Hepatocyte (in vitro differentiated cells): ENCODE measurements around the gene SLAIN1. TPM values are rescaled to one million over a fixed set of nuclear protein-coding genes. Genes with fewer than 3 reads are reported as not detected.
"Not testable (repeated sequence)": the region's sequence is repeated elsewhere in the genome, so short reads cannot be mapped to it uniquely, and the experiment has no call there.

ENCODE experiments used
- DNase-seq: peaks from one replicate; pipeline ENCODE4 v3.0.0-alpha.2; 2016; ENCODE audit warnings: low spot score
- H2AFZ ChIP-seq: fragments of 200-600 bp; sonication (generic); 2 replicates; pipeline ENCODE4 v1.6.0; 2016; ENCODE audit warnings: antibody characterized with exemption, mild to moderate bottlenecking
- H3K27ac ChIP-seq: fragments of 200-600 bp; sonication (generic); 2 replicates; pipeline ENCODE4 v1.5.1; 2016; ENCODE audit warnings: mild to moderate bottlenecking
- H3K27me3 ChIP-seq: fragments of 200-600 bp; sonication (generic); 2 replicates; pipeline ENCODE4 v1.6.1; 2016
- H3K36me3 ChIP-seq: fragments of 200-600 bp; sonication (generic); replicated peaks from 2 replicates; pipeline ENCODE4 v1.5.1; 2016; ENCODE audit warnings: low read depth; ENCODE audit not compliant: insufficient read depth
- H3K4me1 ChIP-seq: fragments of 200-600 bp; sonication (generic); 2 replicates; pipeline ENCODE4 v1.5.1; 2016; ENCODE audit warnings: mild to moderate bottlenecking, moderate library complexity; ENCODE audit not compliant: insufficient read depth
- H3K4me2 ChIP-seq: fragments of 200-600 bp; sonication (generic); 2 replicates; pipeline ENCODE4 v1.6.0; 2016
- H3K4me3 ChIP-seq: fragments of 200-600 bp; sonication (generic); 2 replicates; pipeline ENCODE4 v1.5.1; 2016; ENCODE audit warnings: mild to moderate bottlenecking
- H3K79me2 ChIP-seq: fragments of 200-600 bp; sonication (generic); 2 replicates; pipeline ENCODE4 v1.6.0; 2017; ENCODE audit warnings: mild to moderate bottlenecking
- H3K9me2 ChIP-seq: fragments of 200-600 bp; sonication (generic); replicated peaks from 2 replicates; pipeline ENCODE4 v1.6.0; 2017; ENCODE audit warnings: mild to moderate bottlenecking; ENCODE audit not compliant: insufficient read depth
- H3K9me3 ChIP-seq: fragments of 200-600 bp; sonication (generic); 2 replicates; pipeline ENCODE4 v1.5.1; 2016; ENCODE audit warnings: low read depth, mild to moderate bottlenecking
- H4K20me1 ChIP-seq: fragments of 200-600 bp; sonication (generic); 2 replicates; pipeline ENCODE4 v1.6.0; 2016; ENCODE audit warnings: mild to moderate bottlenecking; ENCODE audit not compliant: insufficient read depth, poor library complexity, severe bottlenecking
- EZH2 ChIP-seq: fragments of 200-600 bp; sonication (generic); IDR thresholded peaks from 2 replicates; pipeline ENCODE4 v1.6.1; 2016; ENCODE audit warnings: antibody characterized with exemption, mild to moderate bottlenecking, borderline replicate concordance
- EZH2phosphoT487 ChIP-seq: fragments of 200-600 bp; sonication (generic); IDR thresholded peaks from one replicate; pipeline ENCODE4 v1.6.1; 2018; ENCODE audit warnings: antibody characterized with exemption, mild to moderate bottlenecking, low read depth, moderate library complexity; ENCODE audit not compliant: unreplicated experiment, severe bottlenecking
- WGBS: methylation state at CpG from one replicate; pipeline ENCODE4 v1.1.6; 2016; ENCODE audit warnings: low lambda C conversion rate; ENCODE audit errors: missing lambda C conversion rate; 5-methylcytosine and 5-hydroxymethylcytosine counted together
- polyA plus RNA-seq: library from polyadenylated mRNA; unstranded; fragments of >200 nt; fragmentation: Nextera tagmentation; extraction: Ambion mirVana; gene quantifications from 2 replicates; pipeline ENCODE4 v1.2.1, GENCODE V29; 2016
- total RNA-seq: library from RNA; depleted of rRNA; stranded (reverse); fragments of >200 nt; gene quantifications from 2 replicates; pipeline ENCODE4 v1.2.3, GENCODE V29; 2014
- TF ChIP-seq, protein P1 (sequence below): fragments of 200-600 bp; sonication (generic); IDR thresholded peaks from 2 replicates; pipeline ENCODE4 v1.5.1; 2016; ENCODE audit warnings: antibody characterized with exemption, mild to moderate bottlenecking; ENCODE audit not compliant: poor library complexity

SLAIN1 gene
- total and polyA plus RNA-seq, 2 experiments from 2014 or later: 6.0 to 19.5 TPM

DNA sequence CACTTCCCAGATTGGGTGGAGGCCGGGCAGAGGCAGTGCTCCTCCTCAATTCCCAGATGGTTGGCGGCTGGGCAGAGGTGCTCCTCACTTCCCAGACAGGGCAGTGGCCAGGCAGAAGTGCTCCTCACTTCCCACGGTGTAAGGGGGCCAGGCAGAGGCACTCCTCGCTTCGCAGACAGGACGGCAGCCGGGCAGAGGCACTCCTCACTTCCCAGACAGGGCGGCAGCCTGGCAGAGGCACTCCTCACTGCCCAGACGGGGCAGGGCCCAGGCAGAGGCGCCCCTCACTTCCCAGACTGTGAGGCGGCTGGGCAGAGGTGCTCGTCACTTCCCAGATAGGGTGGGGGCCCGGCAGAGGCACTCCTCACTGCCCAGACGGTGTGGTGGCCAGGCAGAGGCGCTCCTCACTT, 36.6 kb upstream of the SLAIN1 start:
- no peak overlapping the region for H3K4me2 ChIP-seq
- no peak for DNase-seq
- no peaks in the 10 kb centered on the region for H3K4me1 ChIP-seq
- H3K27me3 ChIP-seq: no peaks in the 10 kb centered on the region
- H3K9me3 ChIP-seq: no peaks in the 10 kb centered on the region
- TF ChIP-seq, protein P1, sequence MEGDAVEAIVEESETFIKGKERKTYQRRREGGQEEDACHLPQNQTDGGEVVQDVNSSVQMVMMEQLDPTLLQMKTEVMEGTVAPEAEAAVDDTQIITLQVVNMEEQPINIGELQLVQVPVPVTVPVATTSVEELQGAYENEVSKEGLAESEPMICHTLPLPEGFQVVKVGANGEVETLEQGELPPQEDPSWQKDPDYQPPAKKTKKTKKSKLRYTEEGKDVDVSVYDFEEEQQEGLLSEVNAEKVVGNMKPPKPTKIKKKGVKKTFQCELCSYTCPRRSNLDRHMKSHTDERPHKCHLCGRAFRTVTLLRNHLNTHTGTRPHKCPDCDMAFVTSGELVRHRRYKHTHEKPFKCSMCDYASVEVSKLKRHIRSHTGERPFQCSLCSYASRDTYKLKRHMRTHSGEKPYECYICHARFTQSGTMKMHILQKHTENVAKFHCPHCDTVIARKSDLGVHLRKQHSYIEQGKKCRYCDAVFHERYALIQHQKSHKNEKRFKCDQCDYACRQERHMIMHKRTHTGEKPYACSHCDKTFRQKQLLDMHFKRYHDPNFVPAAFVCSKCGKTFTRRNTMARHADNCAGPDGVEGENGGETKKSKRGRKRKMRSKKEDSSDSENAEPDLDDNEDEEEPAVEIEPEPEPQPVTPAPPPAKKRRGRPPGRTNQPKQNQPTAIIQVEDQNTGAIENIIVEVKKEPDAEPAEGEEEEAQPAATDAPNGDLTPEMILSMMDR: no peak
- no peak for TF ChIP-seq EZH2
- no peak for TF ChIP-seq EZH2phosphoT487
- WGBS: 88% methylated on average over 14 of the region's 15 CpGs
- H2AFZ ChIP-seq: no peak overlapping the region
- no peaks in the 10 kb centered on the region for H3K36me3 ChIP-seq
- no peaks in the 10 kb centered on the region for H4K20me1 ChIP-seq
- no peak overlapping the region for H3K4me3 ChIP-seq
- no peaks in the 10 kb centered on the region for H3K9me2 ChIP-seq
- H3K27ac ChIP-seq: no peak overlapping the region
- H3K79me2 ChIP-seq: no peaks in the 10 kb centered on the region

- 89% methylated on average over 16 of the region's 16 CpGs for WGBS
- not testable (repeated sequence) for H3K4me1 ChIP-seq, H3K9me3 ChIP-seq, H3K79me2 ChIP-seq, H3K27ac ChIP-seq, H3K27me3 ChIP-seq, H3K4me3 ChIP-seq, DNase-seq, H3K9me2 ChIP-seq, H3K36me3 ChIP-seq, H4K20me1 ChIP-seq, H3K4me2 ChIP-seq, H2AFZ ChIP-seq
Observed at GRCh38 chr13:77662301-77662700, 35.2 kb upstream of the SLAIN1 start.

- H2AFZ ChIP-seq, H3K36me3 ChIP-seq, H4K20me1 ChIP-seq, H3K27me3 ChIP-seq, H3K9me2 ChIP-seq, H3K4me1 ChIP-seq, H3K4me2 ChIP-seq, H3K27ac ChIP-seq, DNase-seq, H3K4me3 ChIP-seq, H3K9me3 ChIP-seq, H3K79me2 ChIP-seq: not testable (repeated sequence)
- 89% methylated on average over 9 of the region's 15 CpGs for WGBS
Observed at GRCh38 chr13:77662831-77663230, 34.7 kb upstream of the SLAIN1 start.

GRCh38 chr13:77674852-77675251, 22.6 kb upstream of the SLAIN1 start:
- H4K20me1 ChIP-seq: no peaks in the 10 kb centered on the region
- H3K4me1 ChIP-seq: no peaks in the 10 kb centered on the region
- no peak for TF ChIP-seq EZH2phosphoT487
- TF ChIP-seq EZH2: no peak
- TF ChIP-seq, protein P1: no peak
- H2AFZ ChIP-seq: no peak overlapping the region
- H3K27ac ChIP-seq: no peak overlapping the region
- H3K36me3 ChIP-seq: no peaks in the 10 kb centered on the region
- H3K4me2 ChIP-seq: no peak overlapping the region
- H3K27me3 ChIP-seq: no peaks in the 10 kb centered on the region
- H3K9me3 ChIP-seq: no peaks in the 10 kb centered on the region
- no peaks in the 10 kb centered on the region for H3K79me2 ChIP-seq
- no peak for DNase-seq
- H3K9me2 ChIP-seq: no peaks in the 10 kb centered on the region
- no peak overlapping the region for H3K4me3 ChIP-seq

DNA sequence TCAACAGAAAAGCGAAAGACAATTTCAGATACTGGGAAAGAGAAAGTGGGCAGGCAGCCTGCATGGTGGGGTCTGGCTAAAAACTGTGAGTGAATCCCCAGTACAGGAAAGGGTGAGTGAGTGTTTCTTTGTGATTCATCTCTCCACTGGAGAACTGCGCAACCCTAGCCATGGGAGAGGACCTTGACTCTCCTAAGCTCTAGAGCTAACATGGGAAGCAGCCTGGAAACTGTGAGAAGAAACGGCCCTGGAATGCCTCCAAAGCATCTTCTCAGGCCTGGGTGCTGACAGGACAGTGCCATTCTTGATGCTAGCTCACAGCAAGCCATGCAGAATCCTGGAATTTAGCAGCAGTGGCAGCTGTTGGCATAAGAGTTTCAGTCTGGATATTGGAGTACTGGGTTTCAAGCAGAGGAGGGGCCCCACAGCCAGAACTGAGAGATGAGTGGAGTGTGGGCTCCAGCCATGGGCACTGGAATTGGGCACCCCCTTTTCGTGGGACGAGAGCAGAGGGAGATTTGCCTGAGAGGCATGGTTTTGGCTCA, 18.7 kb upstream of the SLAIN1 start:
- no peaks in the 10 kb centered on the region for H3K27me3 ChIP-seq
- H3K4me1 ChIP-seq: no peaks in the 10 kb centered on the region
- no peak overlapping the region for H3K4me2 ChIP-seq
- H3K79me2 ChIP-seq: no peaks in the 10 kb centered on the region
- TF ChIP-seq EZH2phosphoT487: no peak
- TF ChIP-seq, protein P1: no peak
- no peak for TF ChIP-seq EZH2
- no peaks in the 10 kb centered on the region for H3K9me2 ChIP-seq
- H3K9me3 ChIP-seq: no peaks in the 10 kb centered on the region
- H4K20me1 ChIP-seq: no peaks in the 10 kb centered on the region
- no peak overlapping the region for H3K27ac ChIP-seq
- no peak for DNase-seq
- no peak overlapping the region for H3K4me3 ChIP-seq
- H2AFZ ChIP-seq: no peak overlapping the region
- WGBS: 76% methylated on average over 5 of the region's 5 CpGs
- no peaks in the 10 kb centered on the region for H3K36me3 ChIP-seq
